PC-3 (cell line): ENCODE data around the gene PPP1R3F. TPM values are rescaled to one million over a fixed set of nuclear protein-coding genes. Genes with fewer than 3 reads are reported as not detected.

Experiments used
- ATAC-seq: fragments of 200-7000 bp; cut with Tn5 transposase; 2 replicates; pipeline ENCODE4 v1.9.1; 2020; ENCODE audit warnings: mild to moderate bottlenecking, moderate library complexity
- BruUV-seq: library from RNA; stranded (reverse); fragments of 400-500 nt; replicated peaks from 2 replicates; lab custom pipeline; 2021; lab: Mats Ljungman, UMichigan
- CTCF ChIA-PET: fragments of 300-600 bp; sonication (Branson Sonifier 250); formaldehyde crosslinking; loops from one replicate; lab custom pipeline; 2022; ENCODE audit warnings: antibody characterized with exemption; lab: Charles Lee
- POLR2A ChIA-PET: fragments of 300-600 bp; sonication (Branson Sonifier 250); formaldehyde crosslinking; loops from one replicate; lab custom pipeline; 2022; ENCODE audit warnings: antibody characterized with exemption; ENCODE audit not compliant: unreplicated experiment; lab: Charles Lee
- DNase-seq: peaks from one replicate; pipeline ENCODE4 v3.0.0-alpha.2; 2015
- H2AFZ ChIP-seq: fragments of 300-600 bp; sonication (generic); 2 replicates; pipeline ENCODE4 v1.6.0; 2016; ENCODE audit warnings: antibody characterized with exemption, low read length
- H3F3A ChIP-seq: fragments of 300-600 bp; sonication (generic); one replicate; pipeline ENCODE4 v1.6.0; 2017; ENCODE audit warnings: antibody characterized with exemption, low read length, control low read depth, mild to moderate bottlenecking; ENCODE audit not compliant: unreplicated experiment
- H3K27ac ChIP-seq: fragments of 300-600 bp; sonication (generic); 2 replicates; pipeline ENCODE4 v1.5.1; 2016; ENCODE audit warnings: mild to moderate bottlenecking, low read length
- H3K27me3 ChIP-seq: fragments of 300-600 bp; sonication (generic); 2 replicates; pipeline ENCODE4 v1.6.1; 2016; ENCODE audit warnings: low read length, mixed read lengths
- H3K36me3 ChIP-seq: fragments of 300-600 bp; sonication (generic); 2 replicates; pipeline ENCODE4 v1.6.1; 2016; ENCODE audit warnings: low read depth, mixed run types, low read length, mixed read lengths
- H3K4me1 ChIP-seq: fragments of 300-600 bp; sonication (generic); 2 replicates; pipeline ENCODE4 v1.5.1; 2016; ENCODE audit warnings: low read length; ENCODE audit not compliant: insufficient read depth
- H3K4me2 ChIP-seq: fragments of 300-600 bp; sonication (generic); 2 replicates; pipeline ENCODE4 v1.6.0; 2016; ENCODE audit warnings: low read length
- H3K4me3 ChIP-seq: fragments of 300-600 bp; sonication (generic); 2 replicates; pipeline ENCODE4 v1.5.1; 2016; ENCODE audit warnings: mild to moderate bottlenecking, low read length, mixed read lengths
- H3K79me2 ChIP-seq: fragments of 300-600 bp; sonication (generic); 2 replicates; pipeline ENCODE4 v1.6.1; 2017; ENCODE audit warnings: low read length, mixed read lengths
- H3K9ac ChIP-seq: fragments of 300-600 bp; sonication (generic); 2 replicates; pipeline ENCODE4 v1.6.0; 2016; ENCODE audit warnings: mild to moderate bottlenecking, low read length
- H3K9me2 ChIP-seq: fragments of 300-600 bp; sonication (generic); replicated peaks from 2 replicates; pipeline ENCODE4 v1.6.1; 2016; ENCODE audit warnings: mixed run types, low read length, mixed read lengths
- H3K9me3 ChIP-seq: fragments of 300-600 bp; sonication (generic); 2 replicates; pipeline ENCODE4 v1.6.1; 2016; ENCODE audit warnings: low read length, mixed read lengths
- H4K20me1 ChIP-seq: fragments of 300-600 bp; sonication (generic); 2 replicates; pipeline ENCODE4 v1.6.1; 2016; ENCODE audit warnings: low read length, mixed read lengths
- EZH2 ChIP-seq: fragments of 300-600 bp; sonication (generic); IDR thresholded peaks from one replicate; pipeline ENCODE4 v1.6.1; 2017; ENCODE audit warnings: antibody characterized with exemption, mild to moderate bottlenecking, low read length; ENCODE audit not compliant: unreplicated experiment
- EZH2phosphoT487 ChIP-seq: fragments of 300-600 bp; sonication (generic); IDR thresholded peaks from 2 replicates; pipeline ENCODE4 v1.6.1; 2018; ENCODE audit warnings: mild to moderate bottlenecking, antibody characterized with exemption, low read length, borderline replicate concordance
- intact Hi-C: fragments of 100-400 bp; cut with micrococcal nuclease; formaldehyde crosslinking; loops from 2 replicates; pipeline ENCODE4 v1.9.0; 2023
- total RNA-seq: library from RNA; depleted of rRNA; stranded (reverse); fragments of >200 nt; gene quantifications from 2 replicates; pipeline ENCODE4 v1.2.3, GENCODE V29; 2014
- TF ChIP-seq, protein P1 (sequence below): fragments of 300-600 bp; sonication (generic); conservative IDR thresholded peaks from 2 replicates; pipeline ENCODE4 v1.5.1; 2017; ENCODE audit warnings: antibody characterized with exemption, low read depth, mild to moderate bottlenecking, low read length

PPP1R3F gene
- total RNA-seq, 1 experiment from 2014 or later: 11.8 TPM

DNA sequence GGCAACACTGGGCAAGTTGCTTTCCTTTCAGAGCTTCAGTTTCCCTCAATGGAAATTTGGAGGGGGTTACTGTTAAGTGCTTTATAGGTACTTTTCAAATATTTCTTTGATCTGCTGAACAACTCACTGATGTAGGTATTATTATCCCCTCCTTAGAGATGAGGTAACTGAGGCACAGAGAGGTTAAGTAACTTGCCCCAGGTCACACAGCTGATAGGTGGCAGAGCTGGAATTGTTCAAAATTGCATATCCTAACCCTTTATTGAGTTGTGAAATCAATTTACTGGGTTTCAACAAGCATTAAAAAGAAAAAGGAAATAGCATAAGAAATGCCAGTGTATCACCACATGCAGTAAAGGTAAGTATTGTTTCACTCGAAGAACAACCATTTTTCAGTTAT is 6.6 kb downstream of the PPP1R3F start:
- no TSS peak for BruUV-seq
- intact Hi-C loops: no loop called here
- TF ChIP-seq, protein P1, sequence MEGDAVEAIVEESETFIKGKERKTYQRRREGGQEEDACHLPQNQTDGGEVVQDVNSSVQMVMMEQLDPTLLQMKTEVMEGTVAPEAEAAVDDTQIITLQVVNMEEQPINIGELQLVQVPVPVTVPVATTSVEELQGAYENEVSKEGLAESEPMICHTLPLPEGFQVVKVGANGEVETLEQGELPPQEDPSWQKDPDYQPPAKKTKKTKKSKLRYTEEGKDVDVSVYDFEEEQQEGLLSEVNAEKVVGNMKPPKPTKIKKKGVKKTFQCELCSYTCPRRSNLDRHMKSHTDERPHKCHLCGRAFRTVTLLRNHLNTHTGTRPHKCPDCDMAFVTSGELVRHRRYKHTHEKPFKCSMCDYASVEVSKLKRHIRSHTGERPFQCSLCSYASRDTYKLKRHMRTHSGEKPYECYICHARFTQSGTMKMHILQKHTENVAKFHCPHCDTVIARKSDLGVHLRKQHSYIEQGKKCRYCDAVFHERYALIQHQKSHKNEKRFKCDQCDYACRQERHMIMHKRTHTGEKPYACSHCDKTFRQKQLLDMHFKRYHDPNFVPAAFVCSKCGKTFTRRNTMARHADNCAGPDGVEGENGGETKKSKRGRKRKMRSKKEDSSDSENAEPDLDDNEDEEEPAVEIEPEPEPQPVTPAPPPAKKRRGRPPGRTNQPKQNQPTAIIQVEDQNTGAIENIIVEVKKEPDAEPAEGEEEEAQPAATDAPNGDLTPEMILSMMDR: no peak
- TF ChIP-seq EZH2phosphoT487: no peak
- no peak overlapping the region for H3K4me3 ChIP-seq
- ChIA-PET CTCF (no interaction called here), POLR2A (no interaction called here)
- H3F3A ChIP-seq: no peaks in the 10 kb centered on the region
- peaks cover 10% of the 10 kb centered on the region for H3K4me1 ChIP-seq
- H3K27me3 ChIP-seq: no peaks in the 10 kb centered on the region
- ATAC-seq (no peak), DNase-seq (no peak)
- H3K9me2 ChIP-seq: no peaks in the 10 kb centered on the region
- no peaks in the 10 kb centered on the region for H3K36me3 ChIP-seq
- peaks cover 23% of the 10 kb centered on the region for H3K79me2 ChIP-seq
- H3K9me3 ChIP-seq: no peaks in the 10 kb centered on the region
- H4K20me1 ChIP-seq: no peaks in the 10 kb centered on the region
- H3K27ac ChIP-seq: no peak overlapping the region
- H2AFZ ChIP-seq: no peak overlapping the region
- no peak overlapping the region for H3K9ac ChIP-seq
- no peak overlapping the region for H3K4me2 ChIP-seq

DNA sequence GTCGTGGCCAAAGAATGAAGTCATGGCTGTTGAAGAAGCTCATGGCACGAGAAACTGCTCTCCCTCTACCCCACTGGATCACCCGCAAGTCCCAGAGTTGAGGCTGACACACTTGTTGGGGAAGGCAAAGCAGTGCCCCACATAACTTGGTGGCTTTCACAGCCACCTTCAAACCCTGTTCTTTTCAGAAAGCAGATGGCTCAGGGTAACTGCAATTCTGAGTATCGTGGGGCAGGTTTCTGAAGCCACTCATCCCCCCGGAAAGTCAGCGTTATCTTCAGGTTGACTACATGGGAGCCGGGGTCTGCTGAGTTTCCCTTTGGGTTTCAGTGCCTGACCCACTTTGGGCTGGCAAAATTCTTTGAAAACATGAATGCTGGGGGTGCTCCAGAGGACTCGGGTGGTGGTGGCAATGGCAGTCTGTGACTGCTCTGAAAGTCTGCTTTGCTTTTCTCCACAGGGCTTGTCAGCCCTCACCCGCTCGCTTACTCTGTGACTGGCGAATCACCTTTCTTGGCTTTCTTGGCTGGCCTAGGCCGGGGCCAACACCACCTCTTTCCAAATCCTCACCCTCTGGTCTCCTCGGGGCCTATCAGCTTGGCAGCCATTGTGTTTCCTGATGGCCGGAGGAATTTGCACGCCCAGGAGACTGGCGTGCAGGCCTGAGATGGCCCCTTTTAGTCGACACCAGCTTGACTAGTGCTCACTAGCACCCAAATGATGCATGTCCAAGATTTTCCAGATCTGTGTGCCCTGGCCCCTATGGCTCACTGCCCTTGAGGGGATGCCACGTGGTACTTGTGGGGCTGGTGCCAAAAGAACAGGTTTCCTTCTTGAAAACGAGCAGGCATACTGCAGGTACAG is 7.3 kb downstream of the PPP1R3F start:
- ATAC-seq (no peak), DNase-seq (no peak)
- H3K27ac ChIP-seq: no peak overlapping the region
- intact Hi-C loops: no loop called here
- peaks cover 3% of the 10 kb centered on the region; the same call in 1 of the 2 replicates for H3K4me1 ChIP-seq
- TF ChIP-seq EZH2 (no peak), EZH2phosphoT487 (no peak)
- TF ChIP-seq, protein P1: no peak
- H3K36me3 ChIP-seq: no peaks in the 10 kb centered on the region
- H3K9me2 ChIP-seq: no peaks in the 10 kb centered on the region
- no peak overlapping the region for H2AFZ ChIP-seq
- H3K79me2 ChIP-seq: peaks cover 16% of the 10 kb centered on the region
- H4K20me1 ChIP-seq: no peaks in the 10 kb centered on the region
- H3K9ac ChIP-seq: no peak overlapping the region
- H3F3A ChIP-seq: no peaks in the 10 kb centered on the region
- H3K27me3 ChIP-seq: no peaks in the 10 kb centered on the region
- no TSS peak for BruUV-seq
- no peaks in the 10 kb centered on the region for H3K9me3 ChIP-seq
- H3K4me2 ChIP-seq: no peak overlapping the region
- ChIA-PET CTCF (no interaction called here), POLR2A (no interaction called here)
- H3K4me3 ChIP-seq: no peak overlapping the region

DNA sequence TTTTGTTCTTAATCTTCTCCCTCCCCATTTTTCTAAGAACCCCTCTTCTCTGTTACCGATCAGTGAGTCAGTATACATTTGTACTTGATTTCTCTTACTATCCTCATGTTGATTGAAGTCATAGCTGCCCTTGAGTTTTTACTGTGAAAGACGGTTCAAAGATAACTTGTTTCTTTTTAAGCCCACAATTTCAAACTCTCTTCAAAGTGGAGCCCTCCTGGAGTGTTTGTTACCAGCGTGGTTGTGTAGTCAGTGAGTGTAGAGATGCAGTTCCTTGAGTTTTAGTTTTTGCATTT is 7.9 kb downstream of the PPP1R3F start:
- Histone ChIP-seq H3F3A (no peaks in the 10 kb centered on the region), H3K9me3 (no peaks in the 10 kb centered on the region), H3K9me2 (no peaks in the 10 kb centered on the region), H3K9ac (no peak overlapping the region), H3K4me3 (no peak overlapping the region), H3K79me2 (peaks cover 10% of the 10 kb centered on the region), H3K27me3 (no peaks in the 10 kb centered on the region), H3K4me2 (no peak overlapping the region), H2AFZ (no peak overlapping the region), H4K20me1 (no peaks in the 10 kb centered on the region), H3K27ac (no peak overlapping the region), H3K4me1 (no peaks in the 10 kb centered on the region), H3K36me3 (no peaks in the 10 kb centered on the region)
- no TSS peak for BruUV-seq
- POLR2A ChIA-PET: no interaction called here
- TF ChIP-seq EZH2phosphoT487 (no peak), EZH2 (no peak)
- TF ChIP-seq, protein P1: no peak
- no peak for DNase-seq
- intact Hi-C loops: no loop called here
- ATAC-seq: no peak
- CTCF ChIA-PET: no interaction called here
